AG09319 (cell line): Measurements from ENCODE around the gene CIAO3.

Source experiments
- DNase-seq: peaks from one replicate; pipeline ENCODE4 v3.0.0-alpha.2; 2010; ENCODE audit warnings: low read depth; ENCODE audit errors: extremely low read depth
- TF ChIP-seq, protein P1 (sequence below): IDR thresholded peaks from 2 replicates; pipeline ENCODE4 v1.5.1; 2011; ENCODE audit warnings: low read depth, mild to moderate bottlenecking, inconsistent platforms, low read length, moderate library complexity

CIAO3 gene

DNA sequence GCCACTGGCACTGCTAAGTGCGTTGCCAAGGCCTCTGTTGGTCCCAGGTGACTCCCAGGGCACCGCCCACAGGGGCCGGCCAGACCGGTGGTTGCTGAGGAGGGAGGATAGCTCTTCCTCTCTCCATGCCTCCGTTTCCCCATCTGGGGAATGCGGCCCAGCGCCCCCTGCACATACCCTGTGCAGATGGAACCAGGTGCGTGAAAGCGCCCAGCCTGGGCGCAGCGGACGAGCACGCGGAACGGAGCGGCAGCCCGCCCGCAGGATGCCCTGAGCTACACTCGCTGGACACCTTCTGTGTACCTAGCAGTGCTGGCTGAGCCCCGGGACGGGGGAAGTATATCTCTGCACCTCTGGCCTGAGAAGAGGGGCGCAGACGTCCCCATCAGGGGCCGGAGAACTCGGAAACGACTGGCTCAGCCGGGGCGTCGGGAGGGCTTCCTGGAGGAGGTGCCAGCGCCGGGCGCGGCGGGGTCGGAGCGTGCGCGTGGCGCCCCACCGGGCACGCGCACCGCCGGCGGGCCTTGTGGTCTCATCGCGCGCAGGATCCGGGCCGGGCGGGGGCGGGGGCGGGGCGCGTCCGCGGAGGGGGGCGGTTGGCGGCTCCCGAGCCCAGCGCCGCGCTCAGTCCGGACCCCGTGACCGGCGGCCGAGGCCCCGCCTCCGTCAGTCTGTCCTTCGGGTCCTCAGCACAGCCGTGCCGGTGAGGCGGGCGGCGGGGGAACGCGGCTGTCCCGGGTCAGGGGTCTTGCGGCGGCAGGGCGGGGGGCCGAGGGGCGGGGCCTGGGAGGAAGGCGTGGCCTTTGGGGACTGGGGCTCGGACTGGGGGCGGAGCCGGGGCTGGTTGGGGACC is 14.1 kb downstream of the CIAO3 start, which contains the start of the genes CCDC78 and HAGHL:
CCDC78 (minus strand) TSS at position 6 of the 853 bp plus-strand sequence. CDS start 76 bp downstream, outside the sequence.
HAGHL (plus strand) TSS at position 669 of the 853 bp plus-strand sequence. CDS start 404 bp downstream, outside the sequence.
- DNase-seq = no peak
- TF ChIP-seq, protein P1, sequence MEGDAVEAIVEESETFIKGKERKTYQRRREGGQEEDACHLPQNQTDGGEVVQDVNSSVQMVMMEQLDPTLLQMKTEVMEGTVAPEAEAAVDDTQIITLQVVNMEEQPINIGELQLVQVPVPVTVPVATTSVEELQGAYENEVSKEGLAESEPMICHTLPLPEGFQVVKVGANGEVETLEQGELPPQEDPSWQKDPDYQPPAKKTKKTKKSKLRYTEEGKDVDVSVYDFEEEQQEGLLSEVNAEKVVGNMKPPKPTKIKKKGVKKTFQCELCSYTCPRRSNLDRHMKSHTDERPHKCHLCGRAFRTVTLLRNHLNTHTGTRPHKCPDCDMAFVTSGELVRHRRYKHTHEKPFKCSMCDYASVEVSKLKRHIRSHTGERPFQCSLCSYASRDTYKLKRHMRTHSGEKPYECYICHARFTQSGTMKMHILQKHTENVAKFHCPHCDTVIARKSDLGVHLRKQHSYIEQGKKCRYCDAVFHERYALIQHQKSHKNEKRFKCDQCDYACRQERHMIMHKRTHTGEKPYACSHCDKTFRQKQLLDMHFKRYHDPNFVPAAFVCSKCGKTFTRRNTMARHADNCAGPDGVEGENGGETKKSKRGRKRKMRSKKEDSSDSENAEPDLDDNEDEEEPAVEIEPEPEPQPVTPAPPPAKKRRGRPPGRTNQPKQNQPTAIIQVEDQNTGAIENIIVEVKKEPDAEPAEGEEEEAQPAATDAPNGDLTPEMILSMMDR = no peak

GRCh38 chr16:726188-726437 is 14.7 kb downstream of the CIAO3 start:
- TF ChIP-seq, protein P1 = no peak
- DNase-seq = no peak

DNA sequence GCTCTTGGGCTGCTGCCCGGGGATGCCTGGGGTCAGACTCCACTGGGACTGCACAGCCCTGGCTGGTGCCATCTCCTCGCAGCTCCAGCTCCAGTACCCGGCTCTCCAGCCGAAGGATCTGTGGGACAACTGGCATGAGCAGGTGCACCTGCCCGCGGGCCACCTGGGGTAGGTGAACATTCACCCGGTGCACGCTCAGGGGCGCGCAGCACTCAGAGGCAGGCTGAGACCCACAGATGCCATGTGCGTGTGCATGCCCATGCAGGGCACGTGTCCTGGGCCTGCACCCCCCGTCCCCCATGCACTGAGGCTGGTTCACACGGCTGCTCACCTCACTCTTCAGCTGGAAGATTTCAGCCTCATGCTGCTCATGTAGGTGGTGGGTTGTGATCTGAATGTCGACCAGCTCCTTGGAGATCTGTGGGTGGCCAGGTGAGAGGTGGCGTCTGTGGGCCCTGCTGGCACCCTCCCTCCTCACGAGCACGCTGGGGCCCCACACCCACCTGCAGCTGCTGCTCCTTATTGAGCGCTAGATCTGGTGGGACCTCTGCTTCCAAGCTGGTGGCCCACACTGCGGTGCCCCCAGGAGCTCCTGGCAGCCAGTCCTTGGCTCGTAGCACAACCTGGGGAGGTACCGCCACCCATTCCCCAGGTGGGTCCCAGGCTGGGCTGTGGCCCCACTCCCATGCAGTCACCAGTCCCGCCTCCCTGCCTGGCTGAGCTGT is 15.2 kb downstream of the CIAO3 start:
- TF ChIP-seq, protein P1 = no peak
- DNase-seq = no peak

GRCh38 chr16:725041-725376 is 15.8 kb downstream of the CIAO3 start:
- TF ChIP-seq, protein P1 = no peak
- DNase-seq = no peak

DNA sequence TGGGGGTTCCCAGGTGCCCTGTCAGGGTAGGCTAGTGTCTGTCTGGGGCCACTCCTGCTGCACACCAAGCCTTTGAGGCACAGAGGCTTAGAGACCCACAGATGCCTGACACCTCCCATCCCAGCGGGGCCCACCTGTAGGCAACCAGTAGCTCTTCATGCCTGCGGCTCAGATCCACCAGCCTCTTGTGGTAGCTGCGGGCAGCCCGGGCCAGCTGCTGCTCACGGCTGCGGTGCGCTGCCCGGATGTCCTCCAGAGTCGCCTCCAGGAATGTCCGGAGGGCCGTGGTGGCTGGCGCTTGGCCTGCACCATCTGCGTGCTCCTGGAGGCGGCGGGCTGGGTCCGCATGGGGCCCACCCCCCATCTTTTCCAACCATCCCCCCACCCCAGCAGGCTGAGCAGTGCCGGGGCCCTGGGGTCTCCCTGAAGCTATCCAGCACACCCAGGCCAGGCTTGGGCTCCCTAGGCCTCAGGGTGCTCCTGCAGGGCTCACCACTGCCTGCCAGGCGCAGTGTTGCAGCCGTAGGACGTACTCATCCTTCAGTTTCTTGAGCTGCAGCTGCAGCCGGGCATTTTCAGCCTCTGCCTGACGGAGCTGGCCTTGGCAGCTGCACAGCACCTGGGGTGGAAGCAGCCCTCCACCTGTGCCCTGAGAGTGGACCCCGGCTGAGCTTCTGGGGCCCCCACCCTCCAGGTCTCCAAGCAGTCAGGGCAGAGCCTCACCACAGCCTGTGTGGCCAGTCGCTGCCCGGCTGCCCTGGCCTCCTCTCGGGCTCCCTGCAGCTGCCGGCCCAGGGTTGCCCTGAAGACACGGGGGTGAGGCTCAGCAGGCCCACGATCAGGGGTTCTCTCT is 16.4 kb downstream of the CIAO3 start:
- no peak for DNase-seq
- TF ChIP-seq, protein P1 = no peak

DNA sequence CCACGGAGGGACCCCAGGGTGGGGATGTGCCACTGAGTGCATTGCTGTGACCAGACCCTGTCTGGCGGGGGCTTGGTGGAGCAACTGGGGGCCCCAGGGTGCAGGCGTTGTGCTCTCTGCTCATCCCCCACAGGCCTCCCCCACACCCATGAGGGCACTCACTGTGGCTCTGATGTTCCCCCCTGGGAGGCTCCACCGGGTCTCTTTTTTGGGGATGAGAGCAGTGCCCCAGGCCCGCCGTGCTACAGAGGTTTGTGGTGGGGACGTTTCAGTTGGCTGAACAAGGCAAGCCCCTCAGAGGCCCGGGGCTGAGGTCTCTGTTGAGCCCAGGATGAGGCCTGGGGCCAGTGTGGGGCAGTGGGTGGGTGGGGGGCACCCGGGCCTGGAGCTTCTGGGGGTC is 17.1 kb downstream of the CIAO3 start:
- TF ChIP-seq, protein P1 = no peak

More for the DNA sequence above, 17.1 kb downstream of the CIAO3 start:
- no peak for DNase-seq
